Left lung (tissue), 10 donors: ENCODE results near the gene MYO1C. TPM values are rescaled to one million over a fixed set of nuclear protein-coding genes. Genes with fewer than 3 reads are reported as not detected.

ENCODE experiments used
- ATAC-seq: fragments of 200-7000 bp; cut with Tn5 transposase; one replicate; pipeline ENCODE4 v1.9.1; 2020; ENCODE audit warnings: moderate library complexity
- DNase-seq, 4 donors: peaks; one replicate each; pipeline ENCODE4 v3.0.0-alpha.2; 2013 to 2020
- H3K27ac ChIP-seq, 2 donors: fragments of 200-600 bp; sonication (generic) in 1 of 2; one replicate each; pipeline versions ENCODE4 v1.5.0 to v1.8.0; 2020 to 2021
- H3K27me3 ChIP-seq, 2 donors: fragments of 200-600 bp; sonication (generic) in 1 of 2; one replicate each; pipeline versions ENCODE4 v1.5.0 to v1.8.0; 2020 to 2021
- H3K36me3 ChIP-seq, 2 donors: fragments of 200-600 bp; sonication (generic) in 1 of 2; one replicate each; pipeline versions ENCODE4 v1.5.0 to v1.8.0; 2020 to 2021
- H3K4me1 ChIP-seq, 2 donors: fragments of 200-600 bp; one replicate each; pipeline ENCODE4 v1.8.0; 2021
- H3K4me3 ChIP-seq, 2 donors: fragments of 200-600 bp; sonication (generic) in 1 of 2; one replicate each; pipeline versions ENCODE4 v1.5.0 to v1.8.0; 2020 to 2021; ENCODE audit warnings: mild to moderate bottlenecking in 1 of 2
- H3K9me3 ChIP-seq, 2 donors: fragments of 200-600 bp; sonication (generic) in 1 of 2; one replicate each; pipeline versions ENCODE4 v1.5.0 to v1.8.0; 2020 to 2021
- CTCF ChIP-seq, 2 donors: fragments of 200-600 bp; sonication (generic) in 1 of 2; IDR thresholded peaks; one replicate each; pipeline versions ENCODE4 v1.5.0 to v1.8.0; 2021; ENCODE audit warnings: antibody characterized with exemption in 2 of 2
- intact Hi-C, 2 donors: fragments of 100-400 bp; cut with DNase I; formaldehyde crosslinking; loops; one replicate each; pipeline versions ENCODE4 v1.11.2 to v1.14.2; 2022
- polyA plus RNA-seq, 6 donors: library from polyadenylated mRNA; unstranded; fragments of 120-200 nt; gene quantifications; one replicate each; pipeline ENCODE4 v1.2.1, GENCODE V29; 2013; ENCODE audit not compliant: insufficient read length in 6 of 6
- total RNA-seq, 2 donors: library from RNA; stranded (reverse); fragmentation: NEBNext Ultra II Directional; extraction: Animal tissue kit (Norgen Biotek cat#: 25700); gene quantifications; one replicate each; pipeline ENCODE4 v1.2.1, GENCODE V29; 2021
- donor health status: DM: no; HTN: yes; CAD: no.
- donor health status: DM: no; HTN: no; CAD: no.

Gene MYO1C
- total and polyA plus RNA-seq, 8 donors: 65.5 to 282 (median 80.7) TPM

GRCh38 chr17:1484060-1484535 lies 8.4 kb downstream of the MYO1C start:
- Histone ChIP-seq H3K36me3 (peaks cover 0 to 45% of the 10 kb centered on the region in 2 donors), H3K27me3 (peaks cover 0 to 48% of the 10 kb centered on the region in 2 donors), H3K4me1 (peaks cover 23 to 50% of the 10 kb centered on the region in 2 donors), H3K9me3 (no peaks in the 10 kb centered on the region), H3K27ac (peak overlapping the region; percentile 90 to 93), H3K4me3 (peak overlapping the region in 1 of 2 donors; percentile 82)
- TF ChIP-seq CTCF (IDR thresholded peaks at IDR 0.05): no peak
- intact Hi-C loops: no loop called here
- ATAC-seq (no peak), DNase-seq (peak in 1 of 4 donors; percentile 73)

GRCh38 chr17:1482680-1483079 lies 9.8 kb downstream of the MYO1C start:
- TF ChIP-seq CTCF (IDR thresholded peaks at IDR 0.05): no peak
- H3K9me3 ChIP-seq: no peaks in the 10 kb centered on the region
- H3K27me3 ChIP-seq: peaks cover 0 to 35% of the 10 kb centered on the region in 2 donors
- DNase-seq (no peak), ATAC-seq (no peak)
- H3K4me1 ChIP-seq: peaks cover 17 to 38% of the 10 kb centered on the region in 2 donors
- intact Hi-C loops: no loop called here
- H3K27ac ChIP-seq: no peak overlapping the region
- H3K4me3 ChIP-seq: no peak overlapping the region
- peaks cover 0 to 60% of the 10 kb centered on the region in 2 donors for H3K36me3 ChIP-seq

- Histone ChIP-seq H3K27ac (no peak overlapping the region), H3K4me3 (no peak overlapping the region), H3K4me1 (peaks cover 7 to 29% of the 10 kb centered on the region in 2 donors), H3K9me3 (no peaks in the 10 kb centered on the region), H3K27me3 (peaks cover 0 to 25% of the 10 kb centered on the region in 2 donors), H3K36me3 (peaks cover 0 to 69% of the 10 kb centered on the region in 2 donors)
- peak in 1 of 4 donors; percentile 53 for DNase-seq
- intact Hi-C loops: no loop called here
- no peak for TF ChIP-seq CTCF (IDR thresholded peaks at IDR 0.05)
- ATAC-seq: no peak
These were observed 10.8 kb downstream of the MYO1C start for GRCh38 chr17:1481736-1482135.

GRCh38 chr17:1480747-1481465 lies 11.6 kb downstream of the MYO1C start:
- no peak for ATAC-seq
- H3K36me3 ChIP-seq: peaks cover 0 to 77% of the 10 kb centered on the region in 2 donors

More at GRCh38 chr17:1480747-1481465, 11.6 kb downstream of the MYO1C start:
- intact Hi-C loops: no loop called here
- Histone ChIP-seq H3K27ac (no peak overlapping the region), H3K9me3 (no peaks in the 10 kb centered on the region), H3K4me3 (no peak overlapping the region), H3K27me3 (peaks cover 0 to 17% of the 10 kb centered on the region in 2 donors), H3K4me1 (peaks cover 0 to 26% of the 10 kb centered on the region in 2 donors)
- peak in 1 of 4 donors; percentile 71 for DNase-seq
- TF ChIP-seq CTCF (IDR thresholded peaks at IDR 0.05): no peak
